GM04503 (cell line): ENCODE results near the gene APOC3.
"Not testable (repeated sequence)": the region's sequence is repeated elsewhere in the genome, so short reads cannot be mapped to it uniquely, and the experiment has no call there.

Experiments used
- DNase-seq: peaks from one replicate; pipeline ENCODE4 v3.0.0-alpha.2; 2012; ENCODE audit warnings: low read depth

The APOC3 gene

DNA sequence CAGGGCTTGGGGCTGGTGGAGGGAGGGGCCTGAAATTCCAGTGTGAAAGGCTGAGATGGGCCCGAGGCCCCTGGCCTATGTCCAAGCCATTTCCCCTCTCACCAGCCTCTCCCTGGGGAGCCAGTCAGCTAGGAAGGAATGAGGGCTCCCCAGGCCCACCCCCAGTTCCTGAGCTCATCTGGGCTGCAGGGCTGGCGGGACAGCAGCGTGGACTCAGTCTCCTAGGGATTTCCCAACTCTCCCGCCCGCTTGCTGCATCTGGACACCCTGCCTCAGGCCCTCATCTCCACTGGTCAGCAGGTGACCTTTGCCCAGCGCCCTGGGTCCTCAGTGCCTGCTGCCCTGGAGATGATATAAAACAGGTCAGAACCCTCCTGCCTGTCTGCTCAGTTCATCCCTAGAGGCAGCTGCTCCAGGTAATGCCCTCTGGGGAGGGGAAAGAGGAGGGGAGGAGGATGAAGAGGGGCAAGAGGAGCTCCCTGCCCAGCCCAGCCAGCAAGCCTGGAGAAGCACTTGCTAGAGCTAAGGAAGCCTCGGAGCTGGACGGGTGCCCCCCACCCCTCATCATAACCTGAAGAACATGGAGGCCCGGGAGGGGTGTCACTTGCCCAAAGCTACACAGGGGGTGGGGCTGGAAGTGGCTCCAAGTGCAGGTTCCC, at the start of gene APOC3:
Gene APOC3 (plus strand): TSS at position 383 of the 659 bp plus-strand sequence. CDS start 676 bp downstream, outside the sequence.
- DNase-seq, result no peak

DNA sequence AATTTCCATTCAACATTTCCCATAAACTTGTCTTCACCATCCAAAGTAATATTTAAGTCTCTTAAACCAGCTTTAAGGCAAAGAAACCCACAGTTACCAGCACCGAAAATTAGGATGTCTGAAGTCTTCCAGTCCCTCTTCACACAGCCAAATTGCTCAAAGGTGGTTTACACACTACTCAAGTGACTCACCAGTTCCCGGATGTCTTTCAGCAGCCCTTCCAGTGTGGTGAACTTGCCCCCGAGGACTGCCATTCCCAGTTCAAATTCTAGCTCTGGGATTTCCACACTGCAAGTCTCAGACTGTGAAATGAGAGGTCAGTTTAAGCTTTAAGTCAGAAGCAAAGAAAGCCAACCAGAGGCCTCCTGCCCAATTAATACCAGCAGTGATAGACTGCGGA, 47.0 kb upstream of the APOC3 start:
- DNase-seq, result peak; percentile 29

- DNase-seq, result no peak
Measured at GRCh38 chr11:116786326-116786725, 43.4 kb upstream of the APOC3 start.

GRCh38 chr11:116786966-116787365, 42.7 kb upstream of the APOC3 start:
- no peak for DNase-seq

DNA sequence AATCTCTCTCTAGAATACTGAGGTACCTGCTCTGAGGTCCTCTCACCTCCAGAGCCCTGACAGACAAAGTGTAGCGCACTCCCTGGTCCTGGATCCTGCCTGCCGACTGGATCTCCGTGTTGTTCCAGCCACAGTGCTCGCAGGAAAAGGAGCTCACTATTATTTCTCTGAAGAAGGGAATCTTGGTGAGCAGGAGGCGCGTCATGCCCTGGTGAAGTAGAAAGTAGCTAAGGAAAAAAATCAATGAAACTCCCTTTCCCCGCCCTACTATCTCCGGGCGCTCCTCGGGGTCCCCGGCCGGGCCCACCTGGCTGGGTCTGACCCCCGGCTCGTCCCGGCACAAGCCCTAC, 42.3 kb upstream of the APOC3 start:
- DNase-seq, result no peak

- peak; percentile 27 for DNase-seq
Measured at GRCh38 chr11:116787786-116788486, 41.8 kb upstream of the APOC3 start, which contains the start of gene ZPR1. ZPR1 (minus strand) TSS chr11:116788023; CDS start chr11:116787990, 33 bp downstream.

DNA sequence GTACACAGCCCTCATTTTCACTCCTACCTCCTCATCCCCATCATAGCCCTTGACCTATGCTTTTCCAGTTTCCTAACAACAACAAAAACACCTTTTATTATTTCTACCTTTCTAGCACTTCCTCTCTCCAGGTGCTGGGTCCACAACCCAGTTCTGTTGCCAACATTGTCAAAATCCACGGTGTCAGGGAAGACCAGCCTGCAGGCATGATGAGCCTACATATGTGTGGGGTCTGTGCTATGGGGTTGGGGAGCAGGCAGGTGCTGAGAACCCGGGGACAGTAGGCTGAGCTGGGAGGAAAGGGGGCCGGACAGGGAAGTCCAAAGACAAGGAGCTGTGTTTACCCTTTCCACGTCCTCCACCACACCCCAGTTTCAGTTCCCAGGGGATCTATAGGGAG, 41.2 kb upstream of the APOC3 start:
- DNase-seq, result no peak

DNA sequence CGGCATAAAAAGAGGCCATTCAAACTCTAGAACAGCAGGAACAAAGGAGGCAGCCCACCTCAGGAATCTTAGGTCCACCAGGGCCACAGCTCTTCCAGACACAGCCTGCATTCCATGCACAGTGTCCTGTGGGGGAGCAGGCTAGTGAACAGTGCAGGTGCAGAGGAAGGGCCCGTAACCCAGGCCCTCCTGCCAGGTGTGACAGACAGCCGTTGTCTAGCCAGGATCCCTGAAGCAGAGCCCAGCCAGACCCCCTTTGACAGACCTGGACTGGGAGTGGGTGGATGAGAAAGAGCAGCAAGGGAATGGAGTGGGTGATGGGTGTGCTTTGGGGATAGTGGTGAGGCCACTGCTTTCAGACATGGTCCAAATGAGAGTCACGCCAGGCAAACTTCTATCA, 40.7 kb upstream of the APOC3 start:
- DNase-seq, result no peak

GRCh38 chr11:116790167-116791001, 39.3 kb upstream of the APOC3 start:
- DNase-seq, result no peak

- DNase-seq, result no peak
Measured at GRCh38 chr11:116791002-116791812, 38.5 kb upstream of the APOC3 start.

GRCh38 chr11:116791813-116792143, 37.9 kb upstream of the APOC3 start, which contains the start of gene APOA5:
APOA5 (minus strand) TSS chr11:116791879; CDS start chr11:116791860, 19 bp downstream.
- DNase-seq, result no peak

- DNase-seq, result no peak
Measured at GRCh38 chr11:116792144-116792868, 37.4 kb upstream of the APOC3 start.

- DNase-seq, result peak; percentile 51
Measured at GRCh38 chr11:116792869-116793771, 36.6 kb upstream of the APOC3 start.

DNA sequence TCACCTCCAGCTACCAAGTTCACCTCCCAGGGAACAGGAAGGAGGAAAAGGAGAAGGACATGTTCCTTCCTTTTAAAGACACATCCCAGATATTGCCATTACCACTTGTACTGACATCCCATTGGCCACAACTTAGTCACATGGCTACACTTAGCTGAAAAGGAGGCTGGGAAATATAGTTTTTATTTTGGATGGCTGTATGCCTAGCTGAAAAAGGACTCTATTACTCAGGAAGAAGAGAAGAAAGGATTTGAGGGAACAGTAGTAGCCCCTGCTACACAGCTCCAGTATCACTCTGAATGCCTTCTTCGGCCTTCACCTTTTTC, 36.0 kb upstream of the APOC3 start:
- DNase-seq, result no peak

GRCh38 chr11:116794851-116795250, 34.9 kb upstream of the APOC3 start:
- DNase-seq, result no peak

- no peak for DNase-seq
Measured at GRCh38 chr11:116796548-116796947, 33.2 kb upstream of the APOC3 start.

- DNase-seq, result no peak
Measured at GRCh38 chr11:116797816-116798215, 31.9 kb upstream of the APOC3 start.

- DNase-seq, result no peak
Measured at GRCh38 chr11:116798368-116798767, 31.3 kb upstream of the APOC3 start.

DNA sequence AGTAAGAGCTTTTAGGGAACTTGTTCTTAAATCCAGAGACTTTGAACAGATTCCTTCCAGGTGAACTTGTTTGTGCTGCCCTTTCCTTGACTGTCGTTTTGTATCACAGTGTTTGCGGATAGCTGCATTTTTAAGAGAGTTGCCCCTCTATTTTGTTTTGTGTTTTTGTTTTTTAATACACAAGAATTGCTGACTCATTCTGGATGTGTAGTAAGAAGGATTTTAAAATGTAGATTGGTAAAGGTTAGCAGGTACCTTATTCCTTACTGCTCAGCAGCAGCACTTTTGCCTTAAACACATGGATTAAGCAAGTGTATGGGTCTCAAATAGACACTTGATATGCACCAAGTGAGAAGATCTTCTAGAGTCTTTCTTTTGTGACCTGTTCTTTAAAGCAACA, 29.1 kb upstream of the APOC3 start:
- no peak for DNase-seq

GRCh38 chr11:116801662-116802061, 28.0 kb upstream of the APOC3 start:
- not testable (repeated sequence) for DNase-seq
